MV-4-11 (cell line): ENCODE measurements around the gene CROT.
"Not testable (repeated sequence)": the region's sequence is repeated elsewhere in the genome, so short reads cannot be mapped to it uniquely, and the experiment has no call there.

Experiments
- DNase-seq: peaks from one replicate; lab custom pipeline; 2025; lab: John Stamatoyannopoulos, UW

Gene CROT

GRCh38 chr7:87345166-87345927, at the start of gene CROT:
TSS of gene CROT (plus strand) at chr7:87345664. CDS start at chr7:87349069, 3,405 bp downstream.
- peak; percentile 86 for DNase-seq

- no peak for DNase-seq
Measured at GRCh38 chr7:87300756-87301155, 44.7 kb upstream of the CROT start.

GRCh38 chr7:87310790-87311419, 34.6 kb upstream of the CROT start:
- DNase-seq: no peak

- peak; percentile 42 for DNase-seq
Measured at GRCh38 chr7:87312215-87312865, 33.1 kb upstream of the CROT start.

GRCh38 chr7:87316097-87316700, 29.3 kb upstream of the CROT start:
- DNase-seq: no peak

- no peak for DNase-seq
Measured at GRCh38 chr7:87316846-87317552, 28.5 kb upstream of the CROT start.

- DNase-seq: no peak
Measured at GRCh38 chr7:87317691-87318245, 27.7 kb upstream of the CROT start.

GRCh38 chr7:87318741-87319140, 26.7 kb upstream of the CROT start:
- no peak for DNase-seq

GRCh38 chr7:87319154-87319581, 26.3 kb upstream of the CROT start:
- not testable (repeated sequence) for DNase-seq

GRCh38 chr7:87322912-87323311, 22.6 kb upstream of the CROT start:
- no peak for DNase-seq

GRCh38 chr7:87325576-87326370, 19.7 kb upstream of the CROT start:
- DNase-seq: no peak

- DNase-seq: no peak
Measured at GRCh38 chr7:87328281-87328680, 17.2 kb upstream of the CROT start.

- no peak for DNase-seq
Measured at GRCh38 chr7:87330316-87330715, 15.1 kb upstream of the CROT start.

GRCh38 chr7:87330942-87331341, 14.5 kb upstream of the CROT start:
- DNase-seq: no peak

- no peak for DNase-seq
Measured at GRCh38 chr7:87331687-87332252, 13.7 kb upstream of the CROT start.

GRCh38 chr7:87332321-87332720, 13.1 kb upstream of the CROT start:
- no peak for DNase-seq

- DNase-seq: no peak
Measured at GRCh38 chr7:87336136-87336535, 9.3 kb upstream of the CROT start.

- no peak for DNase-seq
Measured at GRCh38 chr7:87337331-87337730, 8.1 kb upstream of the CROT start.

GRCh38 chr7:87339373-87339897, 6.0 kb upstream of the CROT start:
- DNase-seq: peak; percentile 60

- DNase-seq: no peak
Measured at GRCh38 chr7:87341441-87341840, 4.0 kb upstream of the CROT start.
